Measurements from ENCODE around the gene CDC42EP5. TPM values are rescaled to one million over a fixed set of nuclear protein-coding genes. Genes with fewer than 3 reads are reported as not detected.

The CDC42EP5 gene
- total RNA-seq, 3 donors from 2014 or later (not counting 1 experiment from before 2014, with no cell fraction given): not detected

- Mint-ChIP-seq H3K4me3 (peak overlapping the region; percentile 75), H3K4me1 (peaks cover 18 to 40% of the 10 kb centered on the region in 2 donors), H3K36me3 (no peaks in the 10 kb centered on the region), H3K27ac (peak overlapping the region in 1 of 2 donors; percentile 21), H3K27me3 (ENCODE audit: low read depth in 2 of 2) (peaks cover 21% of the 10 kb centered on the region in 2 donors), H3K9me3 (no peaks in the 10 kb centered on the region)
- peaks cover 15% of the 10 kb centered on the region for H3K36me3 ChIP-seq (ENCODE audit: control insufficient read depth, insufficient read depth, low read length)
- intact Hi-C loops (cut with micrococcal nuclease): no loop called here
- TF ChIP-seq CTCF (IDR thresholded peaks at IDR 0.05): no peak
- peaks cover 12% of the 10 kb centered on the region for H3K27me3 ChIP-seq (ENCODE audit: control insufficient read depth, insufficient read depth, low read length)
- H3K27ac ChIP-seq (ENCODE audit: low read length): no peak overlapping the region
- 79% methylated on average over 49 of the region's 49 CpGs for WGBS (ENCODE audit: insufficient coverage)
- DNase-seq: peak in 1 of 2 donors; percentile 23
- no peaks in the 10 kb centered on the region for H3K9me3 ChIP-seq (ENCODE audit: control insufficient read depth, insufficient read depth, low read length)
- ATAC-seq: no peak
- H3K4me3 ChIP-seq (ENCODE audit: low read length): no peak overlapping the region
- peaks cover 31% of the 10 kb centered on the region for H3K4me1 ChIP-seq (ENCODE audit: control insufficient read depth, insufficient read depth, low read length)
These were observed 7.5 kb downstream of the CDC42EP5 start for GRCh38 chr19:54465426-54466109.

- H3K27me3 ChIP-seq (ENCODE audit: control insufficient read depth, insufficient read depth, low read length): peaks cover 4% of the 10 kb centered on the region
- 5% methylated on average over 87 of the region's 87 CpGs for WGBS (ENCODE audit: insufficient coverage)
These were observed 8.3 kb downstream of the CDC42EP5 start for GRCh38 chr19:54464630-54465425.

GRCh38 chr19:54464044-54464629 is 9.0 kb downstream of the CDC42EP5 start:
- no peaks in the 10 kb centered on the region for H3K36me3 Mint-ChIP-seq
- Histone ChIP-seq H3K27ac (ENCODE audit: low read length) (peak overlapping the region; percentile 83), H3K36me3 (ENCODE audit: control insufficient read depth, insufficient read depth, low read length) (peaks cover 26% of the 10 kb centered on the region), H3K4me3 (ENCODE audit: low read length) (peak overlapping the region; percentile 48), H3K9me3 (ENCODE audit: control insufficient read depth, insufficient read depth, low read length) (no peaks in the 10 kb centered on the region), H3K27me3 (ENCODE audit: control insufficient read depth, insufficient read depth, low read length) (no peaks in the 10 kb centered on the region), H3K4me1 (ENCODE audit: control insufficient read depth, insufficient read depth, low read length) (peaks cover 30% of the 10 kb centered on the region)
- peaks cover 27 to 42% of the 10 kb centered on the region in 2 donors for H3K4me1 Mint-ChIP-seq
- H3K4me3 Mint-ChIP-seq: peak overlapping the region; percentile 83
- no peaks in the 10 kb centered on the region for H3K9me3 Mint-ChIP-seq
- H3K27me3 Mint-ChIP-seq (ENCODE audit: low read depth in 2 of 2): peaks cover 6 to 8% of the 10 kb centered on the region in 2 donors
- ATAC-seq: peak; percentile 56 to 74 (median 60)
- DNase-seq: peak; percentile 80 to 93
- intact Hi-C loops (cut with micrococcal nuclease): loop anchor here (1.0 kb wide), 2 partner anchors 15 to 795 kb away; partner anchors contain the start of genes LENG8 and PPP6R1
- TF ChIP-seq CTCF (IDR thresholded peaks at IDR 0.05): no peak
- under 1% methylated on average over 26 of the region's 26 CpGs for WGBS (ENCODE audit: insufficient coverage)
- peak overlapping the region; percentile 88 to 97 for H3K27ac Mint-ChIP-seq

More at GRCh38 chr19:54464630-54465425, 8.3 kb downstream of the CDC42EP5 start:
- Mint-ChIP-seq H3K4me3 (peak overlapping the region; percentile 83), H3K9me3 (no peaks in the 10 kb centered on the region), H3K36me3 (no peaks in the 10 kb centered on the region), H3K27me3 (ENCODE audit: low read depth in 2 of 2) (peaks cover 13 to 14% of the 10 kb centered on the region in 2 donors), H3K4me1 (peaks cover 20 to 35% of the 10 kb centered on the region in 2 donors), H3K27ac (peak overlapping the region; percentile 88 to 97)
- ATAC-seq: peak; percentile 20 to 53 (median 41)
- Histone ChIP-seq H3K4me3 (ENCODE audit: low read length) (peak overlapping the region; percentile 48), H3K36me3 (ENCODE audit: control insufficient read depth, insufficient read depth, low read length) (peaks cover 19% of the 10 kb centered on the region), H3K27ac (ENCODE audit: low read length) (peak overlapping the region; percentile 83), H3K4me1 (ENCODE audit: control insufficient read depth, insufficient read depth, low read length) (peaks cover 30% of the 10 kb centered on the region), H3K9me3 (ENCODE audit: control insufficient read depth, insufficient read depth, low read length) (no peaks in the 10 kb centered on the region)
- TF ChIP-seq CTCF (IDR thresholded peaks at IDR 0.05): no peak
- intact Hi-C loops (cut with micrococcal nuclease): loop anchor here (1.0 kb wide), 2 partner anchors 16 to 794 kb away; partner anchors contain the start of genes LENG8 and PPP6R1
- DNase-seq: peak; percentile 69 to 71
